Measurements from ENCODE around the gene ACTL10. TPM values are rescaled to one million over a fixed set of nuclear protein-coding genes. Genes with fewer than 3 reads are reported as not detected.

ACTL10 gene
- total and polyA plus RNA-seq, 2 donors, result 0.95 to 2.5 TPM

DNA sequence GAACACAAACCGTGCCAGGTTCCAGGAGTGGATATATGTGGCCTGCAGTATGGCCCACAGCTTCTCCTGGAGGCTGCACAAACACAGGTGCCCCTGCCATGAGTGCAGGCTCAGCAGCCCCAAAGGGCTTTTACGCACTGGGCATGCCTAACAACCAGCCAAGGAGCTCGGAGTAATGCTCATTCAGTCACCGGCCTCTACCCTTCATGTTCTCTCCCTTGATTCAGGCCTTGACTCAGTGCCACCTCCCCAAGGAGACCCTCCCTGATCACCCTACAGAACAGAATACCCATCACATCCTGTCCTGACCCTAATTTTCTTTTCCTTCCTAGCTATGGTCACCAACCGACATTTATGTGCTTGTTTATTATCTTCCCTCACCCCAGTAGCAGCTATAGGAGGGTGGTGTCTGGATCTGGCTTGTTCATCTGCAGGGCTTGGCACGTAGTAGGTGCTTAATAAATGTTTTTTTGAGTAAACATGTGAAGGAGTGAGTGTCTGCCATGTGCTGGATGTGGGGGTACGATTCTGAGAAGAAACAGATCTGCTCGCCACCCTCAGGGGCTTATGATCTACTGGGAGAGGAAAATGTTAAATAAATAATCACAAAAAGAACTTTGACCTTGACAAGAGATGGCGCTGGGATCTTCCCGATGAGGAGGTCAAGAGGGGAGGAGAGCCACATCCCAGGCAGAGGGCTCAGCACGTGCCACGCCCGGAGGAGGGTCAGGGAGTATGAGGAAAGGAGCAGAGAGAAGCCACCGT lies 44.1 kb downstream of the ACTL10 start:
- no peak for DNase-seq (ENCODE audit: extremely low spot score)
- 78% methylated on average over 14 of the region's 14 CpGs for WGBS
- Histone ChIP-seq H3K27ac (ENCODE audit: low read depth) (no peak overlapping the region), H3K4me1 (ENCODE audit: insufficient read depth) (no peaks in the 10 kb centered on the region), H3K36me3 (ENCODE audit: insufficient read depth) (no peaks in the 10 kb centered on the region), H3K4me3 (ENCODE audit: low read depth, low read length) (no peak overlapping the region)

DNA sequence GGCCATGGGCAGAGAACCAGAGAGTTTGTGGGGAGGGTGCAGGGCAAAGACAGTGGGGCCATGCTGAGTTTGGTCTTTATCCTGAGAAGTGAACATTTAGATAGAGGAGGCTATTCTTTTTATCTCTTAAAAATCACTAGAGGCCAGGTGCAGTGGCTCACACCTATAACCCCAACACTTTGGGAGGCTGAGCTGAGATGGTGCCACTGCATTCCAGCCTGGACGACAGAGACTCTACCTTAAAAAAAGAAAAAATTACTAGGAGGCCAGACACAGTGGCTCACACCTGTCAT lies 44.6 kb downstream of the ACTL10 start:
- Histone ChIP-seq H3K4me3 (ENCODE audit: low read depth, low read length) (no peak overlapping the region), H3K27ac (ENCODE audit: low read depth) (no peak overlapping the region), H3K4me1 (ENCODE audit: insufficient read depth) (no peaks in the 10 kb centered on the region), H3K36me3 (ENCODE audit: insufficient read depth) (no peaks in the 10 kb centered on the region)
- 72% methylated on average over 1 of the region's 1 CpG for WGBS
- DNase-seq (ENCODE audit: extremely low spot score), result no peak

DNA sequence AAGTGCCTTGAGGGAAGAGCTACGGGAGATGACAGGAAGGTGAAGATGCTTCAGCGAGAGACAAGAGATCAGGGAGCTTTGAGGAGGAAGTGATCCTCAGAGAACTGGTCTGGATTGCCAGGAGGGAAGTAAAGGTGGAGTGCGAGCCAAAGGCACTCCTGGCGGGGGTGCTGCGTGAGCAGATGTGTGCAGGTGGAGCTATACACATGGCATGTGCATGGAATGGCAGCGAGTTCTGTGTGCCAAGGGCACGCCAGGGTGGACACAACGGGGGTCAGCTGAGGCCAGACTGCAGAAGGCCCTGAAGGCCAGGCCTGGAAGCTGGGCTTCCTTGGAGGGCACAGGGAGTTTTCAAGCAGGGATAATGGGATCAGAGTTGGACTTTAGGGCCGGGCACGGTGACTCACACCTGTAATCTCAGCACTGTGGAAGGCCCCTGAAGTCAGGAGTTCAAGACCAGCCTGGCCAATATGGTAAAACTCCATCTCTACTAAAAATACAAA lies 47.2 kb downstream of the ACTL10 start:
- Histone ChIP-seq H3K4me3 (ENCODE audit: low read depth, low read length) (no peak overlapping the region), H3K4me1 (ENCODE audit: insufficient read depth) (no peaks in the 10 kb centered on the region), H3K27ac (ENCODE audit: low read depth) (no peak overlapping the region), H3K36me3 (ENCODE audit: insufficient read depth) (no peaks in the 10 kb centered on the region)
- no peak for DNase-seq (ENCODE audit: extremely low spot score)
- 91% methylated on average over 10 of the region's 10 CpGs for WGBS

DNA sequence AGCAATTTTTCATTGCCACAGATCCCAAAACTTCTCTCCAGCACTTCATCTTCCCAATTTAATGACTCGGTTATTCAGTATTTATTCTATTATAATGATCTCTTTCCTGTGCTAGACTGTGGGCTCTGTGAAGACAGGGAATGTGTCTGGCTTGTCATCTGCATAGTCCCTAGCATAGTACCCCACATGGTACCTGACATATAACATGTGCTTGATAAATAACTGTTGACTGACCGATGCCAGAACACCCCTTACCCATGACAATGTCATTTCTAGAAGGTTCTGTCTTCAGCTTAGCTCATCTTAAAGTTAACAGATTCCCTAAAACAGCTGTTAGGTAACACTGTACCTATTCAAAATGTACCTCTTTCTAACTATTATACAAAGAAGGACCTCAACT lies 49.8 kb downstream of the ACTL10 start:
- Histone ChIP-seq H3K27ac (ENCODE audit: low read depth) (no peak overlapping the region), H3K4me3 (ENCODE audit: low read depth, low read length) (no peak overlapping the region), H3K4me1 (ENCODE audit: insufficient read depth) (no peaks in the 10 kb centered on the region), H3K36me3 (ENCODE audit: insufficient read depth) (no peaks in the 10 kb centered on the region)
- 86% methylated on average over 2 of the region's 2 CpGs for WGBS
- no peak for DNase-seq (ENCODE audit: extremely low spot score)

Other genes starting within 250 kb of the ACTL10 start
- 9.3 TPM for gene SNTA1, start 223.2 kb upstream of the ACTL10 start, total RNA-seq
- 50.6 TPM for gene SNTA1, start 223.2 kb upstream of the ACTL10 start, polyA plus RNA-seq
- 16.0 TPM for gene CBFA2T2, start 176.8 kb upstream of the ACTL10 start, total RNA-seq
- 12.5 TPM for gene CBFA2T2, start 176.8 kb upstream of the ACTL10 start, polyA plus RNA-seq
- gene C20orf144, start 4.6 kb upstream of the ACTL10 start, total RNA-seq, result not detected
- gene C20orf144, start 4.6 kb upstream of the ACTL10 start, polyA plus RNA-seq, result 0.03 TPM
- gene NECAB3, start 7.5 kb downstream of the ACTL10 start, total RNA-seq, result 18.6 TPM
- gene NECAB3, start 7.5 kb downstream of the ACTL10 start, polyA plus RNA-seq, result 33.4 TPM
- gene E2F1, start 19.4 kb downstream of the ACTL10 start, total RNA-seq, result 6.6 TPM
- gene E2F1, start 19.4 kb downstream of the ACTL10 start, polyA plus RNA-seq, result 3.5 TPM
- gene PXMP4, start 53.4 kb downstream of the ACTL10 start, total RNA-seq, result 12.2 TPM
- 12.0 TPM for gene PXMP4, start 53.4 kb downstream of the ACTL10 start, polyA plus RNA-seq
- gene ZNF341, start 65.1 kb downstream of the ACTL10 start, total RNA-seq, result 1.4 TPM
- 3.1 TPM for gene ZNF341, start 65.1 kb downstream of the ACTL10 start, polyA plus RNA-seq
- gene CHMP4B, start 144.4 kb downstream of the ACTL10 start, total RNA-seq, result 33.5 TPM
- gene CHMP4B, start 144.4 kb downstream of the ACTL10 start, polyA plus RNA-seq, result 193 TPM